Esophagus squamous epithelium (tissue), 4 donors: ENCODE measurements around the gene TBC1D5.

Experiments
- POLR2A ChIP-seq, 4 donors: fragments of 450-650 bp; IDR thresholded peaks; one replicate each; pipeline ENCODE4 v1.6.1; 2017; ENCODE audit warnings: antibody characterized with exemption in 4 of 4, mild to moderate bottlenecking in 4 of 4, moderate library complexity in 3 of 4
- TF ChIP-seq, protein P1 (sequence below), 6 experiments: fragments of 450-650 bp in 4 of 6; fragments of 200-600 bp in 2 of 6; sonication (generic) in 2 of 6; IDR thresholded peaks; one replicate each; pipeline ENCODE4 v1.5.1; 2016 to 2019; ENCODE audit warnings: antibody characterized with exemption in 6 of 6, mild to moderate bottlenecking in 4 of 6, moderate library complexity in 4 of 6

DNA sequence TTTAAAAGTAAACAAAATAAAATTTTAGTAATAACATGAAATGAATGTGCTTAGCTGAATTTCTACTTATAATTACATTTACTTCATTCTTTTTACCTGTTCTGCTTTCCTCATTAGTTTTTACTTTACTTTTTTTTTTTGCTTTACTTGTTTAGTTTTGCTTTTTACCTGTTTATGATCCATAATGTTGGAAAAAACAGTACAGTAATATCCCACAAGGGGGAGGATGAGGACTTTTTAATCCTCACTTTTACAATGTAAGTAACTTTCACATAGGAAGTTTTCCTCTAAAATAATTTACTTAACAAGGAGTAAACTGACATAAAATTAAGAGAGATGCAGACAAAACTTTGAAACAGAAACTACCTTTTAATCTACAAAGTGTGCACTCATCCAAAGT lies 268.7 kb downstream of the TBC1D5 start:
- TF ChIP-seq, protein P1, sequence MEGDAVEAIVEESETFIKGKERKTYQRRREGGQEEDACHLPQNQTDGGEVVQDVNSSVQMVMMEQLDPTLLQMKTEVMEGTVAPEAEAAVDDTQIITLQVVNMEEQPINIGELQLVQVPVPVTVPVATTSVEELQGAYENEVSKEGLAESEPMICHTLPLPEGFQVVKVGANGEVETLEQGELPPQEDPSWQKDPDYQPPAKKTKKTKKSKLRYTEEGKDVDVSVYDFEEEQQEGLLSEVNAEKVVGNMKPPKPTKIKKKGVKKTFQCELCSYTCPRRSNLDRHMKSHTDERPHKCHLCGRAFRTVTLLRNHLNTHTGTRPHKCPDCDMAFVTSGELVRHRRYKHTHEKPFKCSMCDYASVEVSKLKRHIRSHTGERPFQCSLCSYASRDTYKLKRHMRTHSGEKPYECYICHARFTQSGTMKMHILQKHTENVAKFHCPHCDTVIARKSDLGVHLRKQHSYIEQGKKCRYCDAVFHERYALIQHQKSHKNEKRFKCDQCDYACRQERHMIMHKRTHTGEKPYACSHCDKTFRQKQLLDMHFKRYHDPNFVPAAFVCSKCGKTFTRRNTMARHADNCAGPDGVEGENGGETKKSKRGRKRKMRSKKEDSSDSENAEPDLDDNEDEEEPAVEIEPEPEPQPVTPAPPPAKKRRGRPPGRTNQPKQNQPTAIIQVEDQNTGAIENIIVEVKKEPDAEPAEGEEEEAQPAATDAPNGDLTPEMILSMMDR (IDR thresholded peaks at IDR 0.05), result peak in 2 of 6 experiments; percentile 11 to 30
- TF ChIP-seq POLR2A (IDR thresholded peaks at IDR 0.05), result no peak
